Fibroblast of lung (primary cell): Measurements from ENCODE around the gene HAUS5. TPM values are rescaled to one million over a fixed set of nuclear protein-coding genes. Genes with fewer than 3 reads are reported as not detected.

ENCODE experiments used
- DNase-seq, 2 donors: peaks; one replicate each; pipeline versions ENCODE4 v3.0.0 to v3.0.0-alpha.2; 2010; ENCODE audit warnings: low read depth in 2 of 2
- H2AFZ ChIP-seq: 2 replicates; pipeline ENCODE4 v1.5.1; 2012; ENCODE audit warnings: low read length, control low read depth, inconsistent platforms
- H3K27ac ChIP-seq: 2 replicates; pipeline ENCODE4 v1.5.1; 2011; ENCODE audit warnings: low read length, control low read depth; ENCODE audit not compliant: insufficient read depth
- H3K27me3 ChIP-seq: 2 replicates; pipeline ENCODE4 v1.5.1; 2011; ENCODE audit warnings: mild to moderate bottlenecking, low read length; ENCODE audit not compliant: control insufficient read depth, insufficient read depth
- H3K36me3 ChIP-seq: 2 replicates; pipeline ENCODE4 v1.5.1; 2011; ENCODE audit warnings: low read length; ENCODE audit not compliant: control insufficient read depth, insufficient read depth
- H3K4me1 ChIP-seq: 2 replicates; pipeline ENCODE4 v1.5.1; 2011; ENCODE audit warnings: low read length; ENCODE audit not compliant: control insufficient read depth, insufficient read depth; ENCODE audit errors: extremely low read depth
- H3K4me2 ChIP-seq: 2 replicates; pipeline ENCODE4 v1.5.1; 2011; ENCODE audit warnings: low read length, control low read depth; ENCODE audit not compliant: insufficient read depth; ENCODE audit errors: extremely low read depth
- H3K4me3 ChIP-seq, 4 experiments: fragments of 200-600 bp in 1 of 4; sonication (generic) in 1 of 4; replicated peaks in 1 of 4; 2 replicates each; pipeline ENCODE4 v1.5.1; 2011 to 2016; ENCODE audit warnings: low read length in 4 of 4, low read depth in 3 of 4, mild to moderate bottlenecking in 3 of 4, control low read depth in 2 of 4, inconsistent platforms in 1 of 4, mixed read lengths in 1 of 4; ENCODE audit not compliant: insufficient read depth in 1 of 4; ENCODE audit errors: control extremely low read depth in 1 of 4
- H3K79me2 ChIP-seq: 2 replicates; pipeline ENCODE4 v1.5.1; 2012; ENCODE audit warnings: mild to moderate bottlenecking, low read length, inconsistent platforms; ENCODE audit not compliant: control insufficient read depth, insufficient read depth
- H3K9ac ChIP-seq: 2 replicates; pipeline ENCODE4 v1.5.1; 2011; ENCODE audit warnings: mild to moderate bottlenecking, low read length, control low read depth; ENCODE audit not compliant: insufficient read depth
- H3K9me3 ChIP-seq: 2 replicates; pipeline ENCODE4 v1.5.1; 2012; ENCODE audit warnings: low read depth, low read length; ENCODE audit not compliant: control insufficient read depth, insufficient read depth
- H4K20me1 ChIP-seq: 2 replicates; pipeline ENCODE4 v1.5.1; 2011; ENCODE audit warnings: low read length; ENCODE audit not compliant: control insufficient read depth, insufficient read depth; ENCODE audit errors: extremely low read depth
- CTCF ChIP-seq, 2 donors: IDR thresholded peaks in 1 of 2; conservative IDR thresholded peaks in 1 of 2; 1 replicate in 1 of 2; 2 replicates in 1 of 2; pipeline ENCODE4 v1.5.1; 2011 to 2012; ENCODE audit warnings: low read length in 2 of 2, control low read depth in 1 of 2, inconsistent platforms in 1 of 2, low read depth in 1 of 2, mild to moderate bottlenecking in 1 of 2
- EZH2 ChIP-seq: IDR thresholded peaks from 2 replicates; pipeline ENCODE4 v1.5.1; 2012; ENCODE audit warnings: low read length, control low read depth, mild to moderate bottlenecking; ENCODE audit errors: missing control alignments
- polyA plus RNA-seq, 2 donors: library from polyadenylated mRNA; depleted of rRNA in 1 of 2; stranded (reverse) in 1 of 2; unstranded in 1 of 2; fragments of >200 nt; gene quantifications; 2 replicates each; pipeline ENCODE4 v1.2.1, GENCODE V29; 2011 to 2012; ENCODE audit warnings: missing spikeins in 1 of 2
- total RNA-seq: library from RNA; depleted of rRNA; stranded (reverse); fragments of >200 nt; gene quantifications from 2 replicates; pipeline ENCODE4 v1.2.1, GENCODE V29; 2014

Gene HAUS5
- total and polyA plus RNA-seq, 2 donors (not counting 1 experiment from before 2014, with no cell fraction given): 2.5 to 4.0 TPM

DNA sequence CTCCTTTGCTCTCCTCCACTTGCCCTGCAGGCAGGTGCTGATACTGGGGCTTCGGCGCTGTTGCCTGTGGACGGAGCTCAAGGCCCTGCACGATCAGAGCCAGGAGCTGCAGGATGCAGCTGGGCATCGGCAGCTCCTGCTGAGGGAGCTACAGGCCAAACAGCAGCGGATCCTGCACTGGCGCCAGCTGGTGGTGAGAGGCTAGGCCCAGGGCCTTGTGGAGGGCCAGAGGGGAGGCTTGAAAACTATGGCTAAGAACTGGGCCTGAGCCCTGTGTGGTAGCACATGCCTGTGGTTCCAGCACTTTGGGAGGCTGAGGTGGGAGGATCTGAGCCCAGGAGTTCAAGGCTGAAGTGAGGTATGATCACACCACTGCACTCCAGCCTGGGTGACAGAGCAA is 6.3 kb downstream of the HAUS5 start:
- peak in 1 of 2 donors; percentile 1 for TF ChIP-seq CTCF (conservative IDR thresholded peaks at IDR 0.05 in 1 of 2, IDR thresholded peaks at IDR 0.05 in 1 of 2; ENCODE audit: low read depth in 1 of 2, low read length in 2 of 2)
- TF ChIP-seq EZH2: no peak
- DNase-seq: no peak

DNA sequence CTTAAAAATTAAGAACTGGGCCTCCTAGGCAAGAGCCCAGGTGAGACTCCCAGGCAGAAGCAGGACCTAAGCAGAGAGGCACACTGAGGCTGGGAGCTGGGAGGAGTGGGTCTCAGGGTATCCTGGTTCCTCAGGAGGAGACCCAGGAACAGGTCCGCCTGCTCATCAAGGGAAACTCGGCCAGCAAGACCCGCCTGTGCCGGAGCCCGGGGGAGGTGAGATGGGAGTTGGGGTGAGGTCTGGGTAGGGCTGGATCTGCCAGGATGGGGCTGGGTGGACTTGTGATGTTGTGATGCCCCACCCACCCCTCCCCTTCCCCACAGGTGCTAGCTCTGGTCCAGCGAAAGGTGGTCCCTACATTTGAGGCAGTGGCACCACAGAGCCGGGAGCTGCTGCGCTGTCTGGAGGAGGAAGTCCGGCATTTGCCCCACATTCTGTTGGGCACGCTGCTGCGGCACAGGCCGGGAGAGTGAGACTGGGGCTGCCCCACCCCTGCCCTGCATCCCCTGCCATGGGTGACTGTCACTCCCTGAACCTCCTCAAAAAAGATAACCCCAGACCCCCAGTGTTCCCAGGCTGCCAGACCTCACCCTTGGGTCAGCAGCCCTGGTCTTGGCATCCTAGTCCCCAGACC is 6.9 kb downstream of the HAUS5 start:
- no peak overlapping the region for H3K9ac ChIP-seq
- TF ChIP-seq EZH2: no peak
- TF ChIP-seq CTCF (conservative IDR thresholded peaks at IDR 0.05 in 1 of 2, IDR thresholded peaks at IDR 0.05 in 1 of 2; ENCODE audit: low read depth in 1 of 2, low read length in 2 of 2): no peak

More for the DNA sequence above, 6.3 kb downstream of the HAUS5 start:
- Histone ChIP-seq H2AFZ (no peak overlapping the region), H3K27ac (no peak overlapping the region), H3K27me3 (no peaks in the 10 kb centered on the region), H3K36me3 (peaks cover 6% of the 10 kb centered on the region), H3K79me2 (no peaks in the 10 kb centered on the region), H4K20me1 (no peaks in the 10 kb centered on the region), H3K4me1 (no peaks in the 10 kb centered on the region), H3K4me2 (no peak overlapping the region), H3K9ac (no peak overlapping the region), H3K9me3 (no peaks in the 10 kb centered on the region), H3K4me3 (no peak overlapping the region)

GRCh38 chr19:35620001-35620400 is 7.5 kb downstream of the HAUS5 start:
- Histone ChIP-seq H3K27me3 (no peaks in the 10 kb centered on the region), H3K4me3 (no peak overlapping the region), H3K4me1 (no peaks in the 10 kb centered on the region), H3K9ac (no peak overlapping the region), H3K9me3 (no peaks in the 10 kb centered on the region), H3K79me2 (no peaks in the 10 kb centered on the region), H3K36me3 (peaks cover 4% of the 10 kb centered on the region), H2AFZ (no peak overlapping the region), H3K27ac (no peak overlapping the region), H4K20me1 (no peaks in the 10 kb centered on the region), H3K4me2 (no peak overlapping the region)
- no peak for DNase-seq
- TF ChIP-seq CTCF (conservative IDR thresholded peaks at IDR 0.05 in 1 of 2, IDR thresholded peaks at IDR 0.05 in 1 of 2; ENCODE audit: low read depth in 1 of 2, low read length in 2 of 2) (no peak), EZH2 (no peak)

More for the DNA sequence above, 6.9 kb downstream of the HAUS5 start:
- Histone ChIP-seq H3K4me3 (no peak overlapping the region), H2AFZ (no peak overlapping the region), H3K4me1 (no peaks in the 10 kb centered on the region), H3K9me3 (no peaks in the 10 kb centered on the region), H3K36me3 (peaks cover 6% of the 10 kb centered on the region), H3K27me3 (no peaks in the 10 kb centered on the region), H3K4me2 (no peak overlapping the region), H3K27ac (no peak overlapping the region), H4K20me1 (no peaks in the 10 kb centered on the region), H3K79me2 (no peaks in the 10 kb centered on the region)
- no peak for DNase-seq
